ENCODE data around the gene MEX3A.

Gene MEX3A

GRCh38 chr1:156123356-156124196 is 41.3 kb upstream of the MEX3A start:
- Histone ChIP-seq H3K9me2 (replicated peaks; ENCODE audit: control insufficient read depth, low read length) (no peaks in the 10 kb centered on the region), H3K4me2 (ENCODE audit: low read length) (peak overlapping the region; percentile 43), H3F3A (ENCODE audit: control insufficient read depth, insufficient read depth) (peaks cover 3% of the 10 kb centered on the region; the same call in 1 of the 2 replicates), H3K4me3 (ENCODE audit: low read length) (no peak overlapping the region), H3K79me2 (ENCODE audit: control insufficient read depth, low read length) (no peaks in the 10 kb centered on the region), H3K27me3 (ENCODE audit: control insufficient read depth, low read length) (0 out of 2 replicates have a peak, but pooled peaks cover 2% of the 10 kb centered on the region), H3K4me1 (ENCODE audit: control insufficient read depth, low read length) (peaks cover 35% of the 10 kb centered on the region), H3K27ac (ENCODE audit: low read depth, low read length) (no peak overlapping the region), H3K9me3 (ENCODE audit: control insufficient read depth, insufficient read depth, low read length) (no peaks in the 10 kb centered on the region), H3K36me3 (ENCODE audit: control insufficient read depth, low read length) (no peaks in the 10 kb centered on the region), H4K20me1 (ENCODE audit: control insufficient read depth, insufficient read depth, low read depth, low read length) (no peaks in the 10 kb centered on the region)
- TF ChIP-seq CTCF (IDR thresholded peaks at IDR 0.05; ENCODE audit: low read depth, low read length, poor library complexity, severe bottlenecking) (peak; percentile 29), EZH2phosphoT487 (IDR thresholded peaks at IDR 0.05; ENCODE audit: borderline replicate concordance, low read length) (no peak)

GRCh38 chr1:156122519-156123355 is 40.5 kb upstream of the MEX3A start:
- Histone ChIP-seq H3K4me2 (ENCODE audit: low read length) (no peak overlapping the region), H3F3A (ENCODE audit: control insufficient read depth, insufficient read depth) (peaks cover 3% of the 10 kb centered on the region; the same call in 1 of the 2 replicates), H3K9me2 (replicated peaks; ENCODE audit: control insufficient read depth, low read length) (no peaks in the 10 kb centered on the region), H3K27ac (ENCODE audit: low read depth, low read length) (no peak overlapping the region), H3K36me3 (ENCODE audit: control insufficient read depth, low read length) (no peaks in the 10 kb centered on the region), H3K4me3 (ENCODE audit: low read length) (no peak overlapping the region), H3K27me3 (ENCODE audit: control insufficient read depth, low read length) (0 out of 2 replicates have a peak, but pooled peaks cover 2% of the 10 kb centered on the region), H3K9me3 (ENCODE audit: control insufficient read depth, insufficient read depth, low read length) (no peaks in the 10 kb centered on the region), H3K4me1 (ENCODE audit: control insufficient read depth, low read length) (peaks cover 35% of the 10 kb centered on the region), H3K79me2 (ENCODE audit: control insufficient read depth, low read length) (no peaks in the 10 kb centered on the region), H4K20me1 (ENCODE audit: control insufficient read depth, insufficient read depth, low read depth, low read length) (no peaks in the 10 kb centered on the region)
- TF ChIP-seq CTCF (IDR thresholded peaks at IDR 0.05; ENCODE audit: low read depth, low read length, poor library complexity, severe bottlenecking) (no peak), EZH2phosphoT487 (IDR thresholded peaks at IDR 0.05; ENCODE audit: borderline replicate concordance, low read length) (no peak)

GRCh38 chr1:156122086-156122485 is 39.8 kb upstream of the MEX3A start:
- no peak overlapping the region for H3K4me2 ChIP-seq (ENCODE audit: low read length)
- H3K9me3 ChIP-seq (ENCODE audit: control insufficient read depth, insufficient read depth, low read length), result no peaks in the 10 kb centered on the region
- no peaks in the 10 kb centered on the region for H3K79me2 ChIP-seq (ENCODE audit: control insufficient read depth, low read length)
- H3K9me2 ChIP-seq (replicated peaks; ENCODE audit: control insufficient read depth, low read length), result no peaks in the 10 kb centered on the region
- H3K4me3 ChIP-seq (ENCODE audit: low read length), result no peak overlapping the region
- H3F3A ChIP-seq (ENCODE audit: control insufficient read depth, insufficient read depth), result peaks cover 3% of the 10 kb centered on the region; the same call in 1 of the 2 replicates
- no peak for TF ChIP-seq EZH2phosphoT487 (IDR thresholded peaks at IDR 0.05; ENCODE audit: borderline replicate concordance, low read length)
- TF ChIP-seq CTCF (IDR thresholded peaks at IDR 0.05; ENCODE audit: low read depth, low read length, poor library complexity, severe bottlenecking), result no peak
- H3K27ac ChIP-seq (ENCODE audit: low read depth, low read length), result no peak overlapping the region
- H4K20me1 ChIP-seq (ENCODE audit: control insufficient read depth, insufficient read depth, low read depth, low read length), result no peaks in the 10 kb centered on the region
- 0 out of 2 replicates have a peak, but pooled peaks cover 2% of the 10 kb centered on the region for H3K27me3 ChIP-seq (ENCODE audit: control insufficient read depth, low read length)
- no peaks in the 10 kb centered on the region for H3K36me3 ChIP-seq (ENCODE audit: control insufficient read depth, low read length)
- peaks cover 31% of the 10 kb centered on the region for H3K4me1 ChIP-seq (ENCODE audit: control insufficient read depth, low read length)
